HepG2 (cell line): ENCODE measurements around the gene GPR15LG. TPM values are rescaled to one million over a fixed set of nuclear protein-coding genes. Genes with fewer than 3 reads are reported as not detected.

Experiments
- ATAC-seq: fragments of 200-7000 bp; cut with Tn5 transposase; 3 replicates; pipeline ENCODE4 v1.9.1; 2020; ENCODE audit warnings: mild to moderate bottlenecking, moderate library complexity
- BruUV-seq: library from RNA; stranded (reverse); fragments of 400-500 nt; replicated peaks from 2 replicates; lab custom pipeline; 2021; lab: Mats Ljungman, UMichigan
- CTCF ChIA-PET: fragments of 300-600 bp; formaldehyde crosslinking; extraction: SDS; loops from one replicate; lab custom pipeline; 2021; ENCODE audit warnings: low total read pairs, inconsistent platforms, low intra/inter-chr PET ratio; lab: Yijun Ruan, JAX
- POLR2A ChIA-PET: fragments of 350-600 bp; sonication (Branson Sonifier 250); formaldehyde crosslinking; loops from one replicate; lab custom pipeline; 2020; ENCODE audit warnings: antibody characterized with exemption, inconsistent platforms; lab: Yijun Ruan, JAX
- DNase-seq: peaks from one replicate; pipeline ENCODE4 v3.0.0-alpha.2; 2015; ENCODE audit warnings: low spot score
- FAIRE-seq: peaks from 3 replicates; lab custom pipeline; 2011; peaks lifted over from hg19 to GRCh38; lab: Jason Lieb, UNC
- H2AFZ ChIP-seq: one replicate; pipeline ENCODE4 v1.6.1; 2011; ENCODE audit warnings: low read length, inconsistent platforms
- H3K27ac ChIP-seq: fragments of 300-600 bp; 3 replicates; pipeline ENCODE4 v1.8.0; 2011; ENCODE audit warnings: mixed run types, mild to moderate bottlenecking, mixed read lengths, low read length, inconsistent platforms; ENCODE audit not compliant: insufficient read depth; ENCODE audit errors: extremely low read length
- H3K27me3 ChIP-seq, 2 experiments: fragments of 200-600 bp in 1 of 2; 2 replicates in 1 of 2; 3 replicates in 1 of 2; pipeline versions ENCODE4 v1.6.0 to v1.8.0; 2011; ENCODE audit warnings: low read length in 2 of 2, mild to moderate bottlenecking in 2 of 2, moderate library complexity in 2 of 2, inconsistent platforms in 1 of 2; ENCODE audit not compliant: insufficient read depth in 2 of 2, control insufficient read depth in 1 of 2
- H3K36me3 ChIP-seq, 2 experiments: fragments of 200-600 bp in 1 of 2; replicated peaks in 1 of 2; 2 replicates in 1 of 2; 3 replicates in 1 of 2; pipeline versions ENCODE4 v1.5.1 to v1.8.0; 2011; ENCODE audit warnings: low read length in 2 of 2, inconsistent platforms in 1 of 2; ENCODE audit not compliant: insufficient read depth in 2 of 2, control insufficient read depth in 1 of 2
- H3K4me1 ChIP-seq: 2 replicates; pipeline ENCODE4 v1.5.1; 2012; ENCODE audit warnings: low read length, inconsistent platforms; ENCODE audit not compliant: insufficient read depth
- H3K4me2 ChIP-seq: 2 replicates; pipeline ENCODE4 v1.6.0; 2011; ENCODE audit warnings: low read depth, low read length, inconsistent platforms
- H3K4me3 ChIP-seq, 3 experiments: fragments of 200-600 bp in 1 of 3; sonication (generic), shearing (Covaris generic) in 1 of 3; replicated peaks in 1 of 3; 2 replicates each; pipeline ENCODE4 v1.5.1; 2011 to 2016; ENCODE audit warnings: low read length in 3 of 3, inconsistent platforms in 2 of 3, low read depth in 2 of 3, mild to moderate bottlenecking in 2 of 3, control low read depth in 1 of 3, mixed read lengths in 1 of 3; ENCODE audit not compliant: insufficient read depth in 1 of 3
- H3K79me2 ChIP-seq: one replicate; pipeline ENCODE4 v1.6.1; 2011; ENCODE audit warnings: low read length, inconsistent platforms; ENCODE audit not compliant: insufficient read depth
- H3K9ac ChIP-seq: 2 replicates; pipeline ENCODE4 v1.6.0; 2011; ENCODE audit warnings: mild to moderate bottlenecking, low read depth, low read length, inconsistent platforms; ENCODE audit not compliant: insufficient read depth
- H3K9me3 ChIP-seq: 2 replicates; pipeline ENCODE4 v1.5.1; 2012; ENCODE audit warnings: mild to moderate bottlenecking, low read length
- H4K20me1 ChIP-seq: 2 replicates; pipeline ENCODE4 v1.6.0; 2011; ENCODE audit warnings: inconsistent platforms, mild to moderate bottlenecking, low read length, moderate library complexity; ENCODE audit not compliant: insufficient read depth
- ARID3A ChIP-seq: IDR thresholded peaks from 2 replicates; pipeline ENCODE4 v1.6.1; 2012; ENCODE audit warnings: low read depth, low read length, improper control_type of control experiment
- ATF1 ChIP-seq: IDR thresholded peaks from 2 replicates; pipeline ENCODE4 v1.6.1; 2016; ENCODE audit warnings: mild to moderate bottlenecking, control low read depth
- PCBP1 ChIP-seq: fragments of 200-400 bp; formaldehyde crosslinking; IDR thresholded peaks from 2 replicates; pipeline ENCODE4 v1.6.1; 2017; ENCODE audit warnings: mild to moderate bottlenecking, low read depth, low read length, borderline replicate concordance
- RFX1 ChIP-seq: fragments of 450-650 bp; IDR thresholded peaks from 2 replicates; pipeline ENCODE4 v1.6.1; 2017
- ZBTB42 ChIP-seq: sonication (generic); formaldehyde crosslinking; IDR thresholded peaks from 2 replicates; pipeline ENCODE4 v1.5.0; 2020; ENCODE audit warnings: mild to moderate bottlenecking, missing genetic modification reagents
- ZFP90 ChIP-seq: sonication (generic); formaldehyde crosslinking; IDR thresholded peaks from 2 replicates; pipeline ENCODE4 v1.8.0; 2022; ENCODE audit warnings: missing genetic modification reagents, mild to moderate bottlenecking, inconsistent platforms, borderline replicate concordance
- ZNF30 ChIP-seq: sonication (generic); formaldehyde crosslinking; IDR thresholded peaks from 2 replicates; pipeline ENCODE4 v1.5.0; 2020; ENCODE audit warnings: mild to moderate bottlenecking, missing genetic modification reagents
- ZNF382 ChIP-seq: sonication (generic); formaldehyde crosslinking; IDR thresholded peaks from 2 replicates; pipeline ENCODE4 v1.5.0; 2020; ENCODE audit warnings: missing genetic modification reagents, mild to moderate bottlenecking, borderline replicate concordance
- ZSCAN21 ChIP-seq: sonication (generic); formaldehyde crosslinking; IDR thresholded peaks from 2 replicates; pipeline ENCODE4 v1.8.0; 2022; ENCODE audit warnings: mild to moderate bottlenecking, missing genetic modification reagents, moderate library complexity, borderline replicate concordance
- WGBS: methylation state at CpG from one replicate; pipeline ENCODE4 v1.1.6; 2017; ENCODE audit warnings: low lambda C conversion rate; 5-methylcytosine and 5-hydroxymethylcytosine counted together
- in situ Hi-C: cut with HindIII; loops from 2 replicates; pipeline ENCODE4 v1.10.0; 2017; ENCODE audit warnings: low pct_unique_long_range_greater_than_20kb; ENCODE audit not compliant: extremely low pct_ligation_motif_present
- intact Hi-C: fragments of 100-400 bp; cut with micrococcal nuclease; formaldehyde crosslinking; loops from one replicate; pipeline ENCODE4 v1.10.0; 2022; ENCODE audit not compliant: unreplicated experiment
- polyA plus RNA-seq, 8 experiments: library from polyadenylated mRNA; depleted of rRNA in 3 of 8; stranded (reverse) in 7 of 8; unstranded in 1 of 8; fragments of >200 nt; fragmentation: Illumina TruSeq in 4 of 8; extraction: Trizol in 4 of 8; gene quantifications; 2 replicates each; pipeline versions ENCODE4 v1.2.1 to v1.2.3, GENCODE V29; 2011 to 2016; ENCODE audit warnings: low read depth in 4 of 8, missing spikeins in 1 of 8, mixed read lengths in 1 of 8; ENCODE audit not compliant: insufficient read depth in 1 of 8
- total RNA-seq, 5 experiments: library from RNA; depleted of rRNA; stranded (reverse); fragments of >200 nt; fragmentation: Illumina TruSeq; extraction: Trizol; gene quantifications; 2 replicates each; pipeline ENCODE4 v1.2.3, GENCODE V29; 2016; ENCODE audit warnings: low read depth in 1 of 5
- TF ChIP-seq, protein P1 (sequence below): sonication (generic); formaldehyde crosslinking; IDR thresholded peaks from 2 replicates; pipeline ENCODE4 v1.4.0; 2020; ENCODE audit warnings: missing genetic modification reagents

GPR15LG gene
- total and polyA plus RNA-seq, 2 of the 13 experiments (the other 11 are each of a cell fraction or from before 2014, with no cell fraction given), result not detected

DNA sequence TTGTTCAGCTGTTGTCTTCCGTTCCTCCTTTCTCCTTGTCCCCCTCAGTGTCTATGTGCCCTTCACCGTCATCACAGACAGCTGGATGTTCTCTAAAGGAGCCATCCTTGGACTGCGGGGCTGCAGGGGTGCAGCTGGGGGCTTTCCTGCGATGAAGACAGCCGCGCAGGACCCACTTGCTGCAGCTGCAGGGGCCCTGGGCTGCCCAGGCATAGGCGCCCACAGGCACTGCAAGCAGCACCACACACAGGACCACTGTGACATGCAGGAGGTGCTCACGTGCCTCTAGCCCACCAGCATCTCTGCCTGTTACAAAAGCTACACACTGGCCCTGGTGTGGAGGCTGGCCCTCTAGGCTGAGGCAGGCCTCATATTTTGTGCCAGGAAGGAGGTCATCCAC is 48.3 kb downstream of the GPR15LG start:
- Histone ChIP-seq H3K36me3 (no peaks in the 10 kb centered on the region), H3K4me1 (no peaks in the 10 kb centered on the region), H3K4me3 (no peak overlapping the region), H3K79me2 (no peaks in the 10 kb centered on the region), H3K27me3 (no peaks in the 10 kb centered on the region), H3K4me2 (no peak overlapping the region), H3K27ac (no peak overlapping the region), H2AFZ (no peak overlapping the region), H3K9me3 (peaks cover 6% of the 10 kb centered on the region; the same call in 1 of the 2 replicates), H4K20me1 (no peaks in the 10 kb centered on the region), H3K9ac (no peak overlapping the region)
- no TSS peak for BruUV-seq
- in situ Hi-C loops, result no loop called here
- DNase-seq, result no peak
- ChIA-PET CTCF (no interaction called here), POLR2A (no interaction called here)
- intact Hi-C loops, result no loop called here
- no peak for FAIRE-seq
- no peak for ATAC-seq
- WGBS, result 17% methylated on average over 4 of the region's 8 CpGs
- TF ChIP-seq ZFP90 (CRISPR knock-in tag), result no peak
- TF ChIP-seq ZNF30, result no peak
- TF ChIP-seq ZBTB42 (CRISPR knock-in tag), result no peak
- TF ChIP-seq ZNF382 (CRISPR knock-in tag), result no peak
- TF ChIP-seq ATF1, result no peak
- TF ChIP-seq PCBP1, result no peak
- TF ChIP-seq RFX1, result no peak
- TF ChIP-seq ARID3A, result no peak
- TF ChIP-seq ZSCAN21 (CRISPR knock-in tag), result no peak
- TF ChIP-seq, protein P1, sequence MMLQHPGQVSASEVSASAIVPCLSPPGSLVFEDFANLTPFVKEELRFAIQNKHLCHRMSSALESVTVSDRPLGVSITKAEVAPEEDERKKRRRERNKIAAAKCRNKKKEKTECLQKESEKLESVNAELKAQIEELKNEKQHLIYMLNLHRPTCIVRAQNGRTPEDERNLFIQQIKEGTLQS (CRISPR knock-in tag), result no peak
- TF ChIP-seq, all 625 proteins: peak for 0
